Measurements from ENCODE around the gene PPA2. TPM values are rescaled to one million over a fixed set of nuclear protein-coding genes. Genes with fewer than 3 reads are reported as not detected.
A peak's percentile ranks its signal among the peaks of the same experiment; 100 is the strongest.

Gene PPA2
- polyA plus RNA-seq (2013, experiment 1 of 2), result 101 TPM
- 119 TPM for polyA plus RNA-seq (2013, experiment 2 of 2)

- H3K9ac ChIP-seq (ENCODE audit: low read length), result peak within 1 kb of the TSS; percentile 99
- H3K4ac ChIP-seq (ENCODE audit: low read depth in 1 of 2, low read length in 2 of 2), result peak within 1 kb of the TSS; percentile 89 to 90
- no peaks in the 10 kb centered on the region for H3K36me3 ChIP-seq (ENCODE audit: control insufficient read depth in 1 of 2, insufficient read depth in 2 of 2, low read depth in 1 of 2, low read length in 2 of 2)
- H3K79me1 ChIP-seq (replicated peaks; ENCODE audit: low read length, poor library complexity, severe bottlenecking), result peaks cover 3% of the 10 kb centered on the region
- H3K4me2 ChIP-seq (ENCODE audit: low read length, poor library complexity, severe bottlenecking), result peak within 1 kb of the TSS; percentile 81
- peak within 1 kb of the TSS; percentile 96 for H2BK120ac ChIP-seq (ENCODE audit: low read depth, low read length)
- H4K8ac ChIP-seq (ENCODE audit: low read length), result peak within 1 kb of the TSS; percentile 99
- H3K14ac ChIP-seq (ENCODE audit: low read length in 2 of 2), result peak within 1 kb of the TSS; percentile 67 to 98
- peak within 1 kb of the TSS; percentile 98 for H2AFZ ChIP-seq (ENCODE audit: low read depth, low read length)
- peak within 1 kb of the TSS; percentile 94 to 99 for H3K4me3 ChIP-seq (ENCODE audit: insufficient read depth in 1 of 2, low read depth in 1 of 2, low read length in 2 of 2)
- H2AK5ac ChIP-seq (ENCODE audit: low read length, severe bottlenecking), result no peak within 1 kb of the TSS
- peak within 1 kb of the TSS; percentile 99 for H4K91ac ChIP-seq (ENCODE audit: low read length)
- WGBS, result under 1% methylated on average over 67 of the region's 72 CpGs
- H3K18ac ChIP-seq (ENCODE audit: low read depth in 1 of 2, low read length in 2 of 2), result peak within 1 kb of the TSS; percentile 78 to 100
- peak within 1 kb of the TSS; percentile 91 for H3K27ac ChIP-seq (ENCODE audit: low read length, poor library complexity, severe bottlenecking)
- peak; percentile 94 for DNase-seq
- peak within 1 kb of the TSS in 1 of 2 experiments; percentile 61 for H2BK12ac ChIP-seq (ENCODE audit: low read length in 2 of 2)
- H3K23ac ChIP-seq (ENCODE audit: low read length in 2 of 2), result peak within 1 kb of the TSS in 1 of 2 experiments; percentile 66
- peak within 1 kb of the TSS; percentile 100 for H2BK15ac ChIP-seq (ENCODE audit: low read depth, poor library complexity, severe bottlenecking)
- no peaks in the 10 kb centered on the region for H3K9me3 ChIP-seq (ENCODE audit: control insufficient read depth, low read length)
- peak within 1 kb of the TSS; percentile 88 for H2BK5ac ChIP-seq (ENCODE audit: low read depth, low read length, poor library complexity, severe bottlenecking)
- H3K27me3 ChIP-seq (ENCODE audit: control insufficient read depth in 1 of 2, insufficient read depth in 1 of 2, low read length in 2 of 2), result no peaks in the 10 kb centered on the region
- peaks cover 4% of the 10 kb centered on the region for H3K4me1 ChIP-seq (ENCODE audit: control insufficient read depth, insufficient read depth, low read depth, low read length)
These were observed at the start of gene PPA2 for GRCh38 chr4:105473324-105474098. Gene PPA2 (minus strand): TSS chr4:105474062. CDS start chr4:105474050, 12 bp downstream.

DNA sequence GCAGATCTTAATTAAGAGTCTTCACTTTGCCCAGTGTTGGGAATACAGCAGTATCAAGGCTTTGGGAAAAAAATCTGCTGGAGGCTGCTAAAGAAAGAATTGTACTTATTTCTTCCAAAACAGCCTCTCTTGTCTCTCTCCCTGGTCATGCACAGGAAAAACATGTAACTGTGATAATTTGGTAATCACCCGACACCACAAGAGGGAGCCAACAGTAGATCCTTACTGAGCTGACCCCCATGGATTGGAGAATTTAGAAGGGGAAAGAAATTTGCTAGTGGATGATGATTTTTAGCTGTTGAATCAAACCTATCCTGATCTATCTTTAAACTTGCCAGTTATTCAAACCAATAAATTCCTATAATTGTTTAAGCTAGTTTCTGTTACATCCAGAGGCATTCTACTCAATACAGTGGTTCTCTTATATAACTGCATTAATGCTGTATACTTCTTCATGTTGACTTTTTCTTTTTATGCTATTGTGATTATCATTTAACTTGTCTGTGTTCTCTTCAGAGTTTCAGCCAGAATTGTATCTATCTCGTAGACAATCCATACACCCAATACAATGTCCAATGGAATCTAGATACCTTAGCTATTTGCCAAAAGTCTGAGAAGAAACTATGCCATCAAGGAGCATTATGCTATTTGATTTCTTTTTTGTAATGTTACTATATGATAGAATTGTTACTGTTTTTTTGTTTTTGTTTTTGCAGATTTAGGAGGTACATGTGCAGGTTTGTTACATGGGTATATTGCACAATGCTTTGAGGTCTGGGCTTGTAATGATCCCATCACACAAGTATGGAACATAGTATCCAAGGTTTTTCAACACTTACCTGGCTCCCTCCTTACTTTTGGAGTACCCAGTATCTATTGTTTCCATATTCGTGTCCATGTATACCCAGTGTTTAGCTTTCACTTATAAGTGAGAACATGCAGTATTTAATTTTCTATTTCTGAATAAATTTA is 47.2 kb upstream of the PPA2 start:
- H2AFZ ChIP-seq (ENCODE audit: low read depth, low read length), result no peak overlapping the region
- no CpG with 5 or more reads among the region's 3 CpGs for WGBS

DNA sequence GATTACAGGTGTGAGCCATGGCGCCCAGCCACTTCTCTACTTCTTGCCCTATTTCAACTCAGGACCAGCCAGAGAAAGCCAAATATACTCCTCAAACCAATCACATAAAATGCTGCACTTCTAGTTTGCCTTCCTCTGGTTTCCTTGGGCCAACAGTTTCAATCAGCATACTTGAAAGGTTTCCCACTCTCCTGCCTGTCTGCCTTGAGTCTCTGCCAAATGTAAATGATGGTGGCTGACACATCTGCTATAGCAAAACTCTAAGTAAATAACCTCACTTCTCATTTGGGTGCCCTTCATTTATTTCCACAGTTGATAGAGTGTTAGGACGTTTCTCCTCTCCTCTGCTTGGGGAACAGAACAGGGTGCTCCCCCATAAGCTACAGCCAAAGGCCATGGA is 36.4 kb upstream of the PPA2 start:
- Histone ChIP-seq H3K4ac (ENCODE audit: low read depth in 1 of 2, low read length in 2 of 2) (no peak overlapping the region), H3K14ac (ENCODE audit: low read length in 2 of 2) (no peak overlapping the region), H3K36me3 (ENCODE audit: control insufficient read depth in 1 of 2, insufficient read depth in 2 of 2, low read depth in 1 of 2, low read length in 2 of 2) (no peaks in the 10 kb centered on the region), H3K4me1 (ENCODE audit: control insufficient read depth, insufficient read depth, low read depth, low read length) (no peaks in the 10 kb centered on the region), H3K4me2 (ENCODE audit: low read length, poor library complexity, severe bottlenecking) (no peak overlapping the region), H4K8ac (ENCODE audit: low read length) (no peak overlapping the region), H3K23ac (ENCODE audit: low read length in 2 of 2) (no peak overlapping the region), H3K79me1 (replicated peaks; ENCODE audit: low read length, poor library complexity, severe bottlenecking) (no peaks in the 10 kb centered on the region), H2BK120ac (ENCODE audit: low read depth, low read length) (no peak overlapping the region), H2BK15ac (ENCODE audit: low read depth, poor library complexity, severe bottlenecking) (no peak overlapping the region), H3K27ac (ENCODE audit: low read length, poor library complexity, severe bottlenecking) (no peak overlapping the region), H3K9ac (ENCODE audit: low read length) (no peak overlapping the region), H2AK5ac (ENCODE audit: low read length, severe bottlenecking) (no peak overlapping the region), H3K18ac (ENCODE audit: low read depth in 1 of 2, low read length in 2 of 2) (no peak overlapping the region), H4K91ac (ENCODE audit: low read length) (no peak overlapping the region), H3K4me3 (ENCODE audit: insufficient read depth in 1 of 2, low read depth in 1 of 2, low read length in 2 of 2) (no peak overlapping the region), H3K9me3 (ENCODE audit: control insufficient read depth, low read length) (no peaks in the 10 kb centered on the region), H2BK5ac (ENCODE audit: low read depth, low read length, poor library complexity, severe bottlenecking) (no peak overlapping the region), H3K27me3 (ENCODE audit: control insufficient read depth in 1 of 2, insufficient read depth in 1 of 2, low read length in 2 of 2) (no peaks in the 10 kb centered on the region), H2BK12ac (ENCODE audit: low read length in 2 of 2) (no peak overlapping the region), H2AFZ (ENCODE audit: low read depth, low read length) (no peak overlapping the region)
- WGBS, result 54% methylated on average over 2 of the region's 2 CpGs
- no peak for DNase-seq

More for the DNA sequence above, 47.2 kb upstream of the PPA2 start:
- Histone ChIP-seq H4K91ac (ENCODE audit: low read length) (no peak overlapping the region), H3K4me3 (ENCODE audit: insufficient read depth in 1 of 2, low read depth in 1 of 2, low read length in 2 of 2) (no peak overlapping the region), H3K79me1 (replicated peaks; ENCODE audit: low read length, poor library complexity, severe bottlenecking) (no peaks in the 10 kb centered on the region), H4K8ac (ENCODE audit: low read length) (no peak overlapping the region), H3K36me3 (ENCODE audit: control insufficient read depth in 1 of 2, insufficient read depth in 2 of 2, low read depth in 1 of 2, low read length in 2 of 2) (no peaks in the 10 kb centered on the region), H2BK120ac (ENCODE audit: low read depth, low read length) (no peak overlapping the region), H2BK15ac (ENCODE audit: low read depth, poor library complexity, severe bottlenecking) (no peak overlapping the region), H3K23ac (ENCODE audit: low read length in 2 of 2) (no peak overlapping the region), H2BK12ac (ENCODE audit: low read length in 2 of 2) (no peak overlapping the region), H3K27me3 (ENCODE audit: control insufficient read depth in 1 of 2, insufficient read depth in 1 of 2, low read length in 2 of 2) (no peaks in the 10 kb centered on the region), H3K18ac (ENCODE audit: low read depth in 1 of 2, low read length in 2 of 2) (no peak overlapping the region), H3K14ac (ENCODE audit: low read length in 2 of 2) (no peak overlapping the region), H3K9me3 (ENCODE audit: control insufficient read depth, low read length) (no peaks in the 10 kb centered on the region), H3K4me2 (ENCODE audit: low read length, poor library complexity, severe bottlenecking) (no peak overlapping the region), H2BK5ac (ENCODE audit: low read depth, low read length, poor library complexity, severe bottlenecking) (no peak overlapping the region), H3K4me1 (ENCODE audit: control insufficient read depth, insufficient read depth, low read depth, low read length) (no peaks in the 10 kb centered on the region), H3K27ac (ENCODE audit: low read length, poor library complexity, severe bottlenecking) (no peak overlapping the region), H3K9ac (ENCODE audit: low read length) (no peak overlapping the region), H2AK5ac (ENCODE audit: low read length, severe bottlenecking) (no peak overlapping the region), H3K4ac (ENCODE audit: low read depth in 1 of 2, low read length in 2 of 2) (no peak overlapping the region)
- peak; percentile 58 for DNase-seq

- H3K4me3 ChIP-seq (ENCODE audit: insufficient read depth in 1 of 2, low read depth in 1 of 2, low read length in 2 of 2), result no peak overlapping the region
- H3K18ac ChIP-seq (ENCODE audit: low read depth in 1 of 2, low read length in 2 of 2), result no peak overlapping the region
- no peak overlapping the region for H3K23ac ChIP-seq (ENCODE audit: low read length in 2 of 2)
- H3K4me1 ChIP-seq (ENCODE audit: control insufficient read depth, insufficient read depth, low read depth, low read length), result no peaks in the 10 kb centered on the region
- no peaks in the 10 kb centered on the region for H3K9me3 ChIP-seq (ENCODE audit: control insufficient read depth, low read length)
- no peak overlapping the region for H4K8ac ChIP-seq (ENCODE audit: low read length)
- H2BK5ac ChIP-seq (ENCODE audit: low read depth, low read length, poor library complexity, severe bottlenecking), result no peak overlapping the region
- H2BK15ac ChIP-seq (ENCODE audit: low read depth, poor library complexity, severe bottlenecking), result no peak overlapping the region
- H3K9ac ChIP-seq (ENCODE audit: low read length), result no peak overlapping the region
- no peak overlapping the region for H2AFZ ChIP-seq (ENCODE audit: low read depth, low read length)
- no peak overlapping the region for H2AK5ac ChIP-seq (ENCODE audit: low read length, severe bottlenecking)
- no CpG with 5 or more reads among the region's 1 CpG for WGBS
- no peak overlapping the region for H3K4me2 ChIP-seq (ENCODE audit: low read length, poor library complexity, severe bottlenecking)
- H4K91ac ChIP-seq (ENCODE audit: low read length), result no peak overlapping the region
- H3K14ac ChIP-seq (ENCODE audit: low read length in 2 of 2), result no peak overlapping the region
- H2BK12ac ChIP-seq (ENCODE audit: low read length in 2 of 2), result no peak overlapping the region
- H3K27me3 ChIP-seq (ENCODE audit: control insufficient read depth in 1 of 2, insufficient read depth in 1 of 2, low read length in 2 of 2), result no peaks in the 10 kb centered on the region
- H3K79me1 ChIP-seq (replicated peaks; ENCODE audit: low read length, poor library complexity, severe bottlenecking), result no peaks in the 10 kb centered on the region
- no peak overlapping the region for H2BK120ac ChIP-seq (ENCODE audit: low read depth, low read length)
- no peak overlapping the region for H3K4ac ChIP-seq (ENCODE audit: low read depth in 1 of 2, low read length in 2 of 2)
- H3K27ac ChIP-seq (ENCODE audit: low read length, poor library complexity, severe bottlenecking), result no peak overlapping the region
- no peak for DNase-seq
- H3K36me3 ChIP-seq (ENCODE audit: control insufficient read depth in 1 of 2, insufficient read depth in 2 of 2, low read depth in 1 of 2, low read length in 2 of 2), result no peaks in the 10 kb centered on the region
These were observed 35.9 kb upstream of the PPA2 start for GRCh38 chr4:105509714-105510113.

Data from mesenchymal stem cell (in vitro differentiated cells and primary cell).